ENCODE measurements around the gene COX7A1. TPM values are rescaled to one million over a fixed set of nuclear protein-coding genes. Genes with fewer than 3 reads are reported as not detected.

The COX7A1 gene
- total RNA-seq, 2 donors from 2014 or later: 6.3 to 41.0 TPM

DNA sequence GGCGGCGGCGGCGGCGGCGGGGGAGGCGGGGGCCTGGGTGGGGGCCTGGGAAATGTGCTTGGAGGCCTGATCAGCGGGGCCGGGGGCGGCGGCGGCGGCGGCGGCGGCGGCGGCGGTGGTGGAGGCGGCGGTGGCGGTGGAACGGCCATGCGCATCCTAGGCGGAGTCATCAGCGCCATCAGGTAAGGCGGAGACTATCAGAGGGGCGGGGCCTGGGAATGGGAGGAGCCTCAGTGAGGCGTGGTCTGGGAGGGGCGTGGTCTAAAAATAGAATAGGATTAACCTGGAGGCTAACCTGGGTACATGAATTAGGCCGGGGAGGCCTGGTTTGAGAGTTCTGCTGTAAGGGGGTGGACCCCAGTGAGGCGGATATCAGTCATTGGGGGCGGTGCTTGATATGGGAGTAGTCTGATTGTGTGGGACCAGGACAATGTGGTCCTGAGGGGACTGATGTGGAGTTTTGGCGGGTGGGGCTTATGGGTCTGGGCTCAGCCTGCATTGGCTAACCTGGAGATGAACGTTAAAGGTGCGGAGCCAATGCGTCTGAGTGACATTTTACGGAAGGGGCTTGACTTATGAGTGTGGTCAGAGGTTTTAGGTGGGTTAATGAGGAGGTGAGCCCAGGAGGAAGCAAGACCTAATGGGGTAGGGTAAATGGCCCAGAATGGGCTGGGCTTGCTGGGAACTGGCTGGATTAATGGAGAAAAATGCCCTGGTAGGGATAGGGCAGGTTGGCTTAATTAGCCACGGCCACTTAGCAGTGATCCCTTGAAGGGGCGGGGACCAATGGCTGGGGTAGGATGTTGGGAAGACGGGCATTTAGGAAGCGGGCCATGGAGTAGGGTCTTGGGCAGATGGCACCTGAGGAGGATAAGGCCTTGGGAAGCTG, 11.0 kb downstream of the COX7A1 start:
- Histone ChIP-seq H3K4me3 (peak overlapping the region; percentile 84), H3K9me3 (no peaks in the 10 kb centered on the region), H3K36me3 (peaks cover 35% of the 10 kb centered on the region), H3K27me3 (replicated peaks; ENCODE audit: insufficient read depth) (no peaks in the 10 kb centered on the region), H3K27ac (peak overlapping the region; percentile 95 to 99), H3K4me1 (ENCODE audit: control insufficient read depth in 1 of 2, low read depth in 2 of 2) (peaks cover 16 to 28% of the 10 kb centered on the region in 2 donors)
- ATAC-seq (ENCODE audit: insufficient number of reproducible peaks, low FRiP score, low read depth): peak; percentile 48
- peak; percentile 53 for DNase-seq (ENCODE audit: low spot score)
- TF ChIP-seq, protein P1, sequence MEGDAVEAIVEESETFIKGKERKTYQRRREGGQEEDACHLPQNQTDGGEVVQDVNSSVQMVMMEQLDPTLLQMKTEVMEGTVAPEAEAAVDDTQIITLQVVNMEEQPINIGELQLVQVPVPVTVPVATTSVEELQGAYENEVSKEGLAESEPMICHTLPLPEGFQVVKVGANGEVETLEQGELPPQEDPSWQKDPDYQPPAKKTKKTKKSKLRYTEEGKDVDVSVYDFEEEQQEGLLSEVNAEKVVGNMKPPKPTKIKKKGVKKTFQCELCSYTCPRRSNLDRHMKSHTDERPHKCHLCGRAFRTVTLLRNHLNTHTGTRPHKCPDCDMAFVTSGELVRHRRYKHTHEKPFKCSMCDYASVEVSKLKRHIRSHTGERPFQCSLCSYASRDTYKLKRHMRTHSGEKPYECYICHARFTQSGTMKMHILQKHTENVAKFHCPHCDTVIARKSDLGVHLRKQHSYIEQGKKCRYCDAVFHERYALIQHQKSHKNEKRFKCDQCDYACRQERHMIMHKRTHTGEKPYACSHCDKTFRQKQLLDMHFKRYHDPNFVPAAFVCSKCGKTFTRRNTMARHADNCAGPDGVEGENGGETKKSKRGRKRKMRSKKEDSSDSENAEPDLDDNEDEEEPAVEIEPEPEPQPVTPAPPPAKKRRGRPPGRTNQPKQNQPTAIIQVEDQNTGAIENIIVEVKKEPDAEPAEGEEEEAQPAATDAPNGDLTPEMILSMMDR (IDR thresholded peaks at IDR 0.05): no peak

DNA sequence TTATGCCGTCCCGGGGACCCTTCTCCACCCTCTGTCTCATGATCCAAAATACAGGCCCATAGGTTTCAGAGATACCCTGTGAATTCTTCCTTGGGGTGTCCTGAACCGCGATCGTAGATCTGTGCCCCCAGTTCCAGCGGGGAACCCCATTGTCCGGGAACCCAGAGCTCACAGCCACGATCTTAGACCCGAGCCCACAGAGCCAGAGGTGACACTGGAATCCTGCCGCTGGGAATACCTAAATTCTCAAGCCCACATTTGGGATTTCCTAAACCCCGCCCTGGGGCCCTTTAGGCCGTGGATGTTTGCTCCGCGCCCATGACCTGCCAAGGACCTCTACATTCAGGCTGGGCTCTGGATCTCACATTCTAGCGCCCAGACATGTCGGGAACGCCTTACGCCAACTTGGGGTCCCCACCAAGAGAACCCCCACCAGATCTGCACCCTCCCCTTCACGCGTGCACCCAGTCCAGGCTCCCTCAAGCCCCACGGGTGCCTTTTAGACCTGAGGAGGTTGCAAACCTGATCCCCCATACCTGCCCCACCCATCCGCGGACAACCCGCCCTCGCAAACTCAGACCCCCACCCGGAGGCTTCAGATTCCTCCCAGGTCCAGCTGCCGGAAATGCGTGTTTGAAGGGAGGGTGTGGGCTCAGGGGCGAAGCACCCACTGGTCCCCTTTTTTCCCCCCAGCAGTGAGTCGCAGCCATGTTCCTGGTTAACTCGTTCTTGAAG, 11.8 kb downstream of the COX7A1 start:
- Histone ChIP-seq H3K27ac (peak overlapping the region; percentile 95 to 99), H3K9me3 (no peaks in the 10 kb centered on the region), H3K36me3 (peaks cover 27% of the 10 kb centered on the region), H3K27me3 (replicated peaks; ENCODE audit: insufficient read depth) (no peaks in the 10 kb centered on the region), H3K4me1 (ENCODE audit: control insufficient read depth in 1 of 2, low read depth in 2 of 2) (peaks cover 19 to 34% of the 10 kb centered on the region in 2 donors), H3K4me3 (peak overlapping the region; percentile 84)
- no peak for ATAC-seq (ENCODE audit: insufficient number of reproducible peaks, low FRiP score, low read depth)
- no peak for DNase-seq (ENCODE audit: low spot score)
- TF ChIP-seq, protein P1 (IDR thresholded peaks at IDR 0.05): no peak

DNA sequence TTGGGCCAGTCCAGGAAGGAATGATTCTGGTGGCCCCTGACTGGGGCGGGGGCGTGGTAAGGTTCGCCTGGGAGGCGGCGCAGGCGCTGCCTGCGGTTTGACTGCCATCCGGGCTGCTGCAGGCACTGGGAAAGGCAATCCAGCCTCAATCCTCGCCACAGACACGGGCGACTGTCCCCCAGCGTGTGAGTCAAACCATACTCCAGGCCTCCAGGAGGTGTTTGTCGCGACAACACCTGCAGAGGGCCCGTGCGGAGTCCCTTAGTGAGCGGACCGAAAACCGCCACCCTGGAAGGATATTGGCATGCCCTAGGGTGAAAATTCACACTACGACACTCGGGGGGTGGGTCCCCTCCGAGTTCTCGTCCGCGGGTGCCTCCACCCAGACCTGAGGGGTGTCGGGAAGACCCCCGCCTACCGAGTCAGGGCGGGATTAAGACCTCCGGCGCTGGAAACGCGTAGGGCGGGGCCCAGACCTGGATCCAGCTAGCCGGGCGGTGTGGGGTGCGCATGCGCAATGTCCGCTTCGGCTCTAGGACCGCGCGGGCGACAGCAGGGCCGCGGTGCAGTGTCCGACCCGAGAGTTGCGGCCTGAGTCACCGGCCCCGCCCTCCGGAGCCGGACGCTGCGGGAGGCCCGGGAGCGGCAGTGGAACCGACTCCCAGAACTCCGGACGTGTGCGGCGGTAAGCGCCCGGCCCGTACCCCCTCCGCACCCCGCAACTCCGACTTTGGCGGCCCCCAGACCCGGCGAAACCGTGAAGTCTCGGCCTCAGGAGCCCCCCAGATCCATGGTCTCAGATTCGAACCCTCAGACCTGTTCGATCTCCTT, 12.6 kb downstream of the COX7A1 start, which contains the start of gene CAPNS1:
Gene CAPNS1, plus strand, starts transcription at position 594 of the 831 bp plus-strand sequence. CDS start 946 bp downstream, outside the sequence.
- peak within 1 kb of the TSS; percentile 95 to 99 for H3K27ac ChIP-seq
- H3K9me3 ChIP-seq: no peaks in the 10 kb centered on the region
- H3K27me3 ChIP-seq (replicated peaks; ENCODE audit: insufficient read depth): no peaks in the 10 kb centered on the region
- peaks cover 19% of the 10 kb centered on the region for H3K36me3 ChIP-seq
- H3K4me1 ChIP-seq (ENCODE audit: control insufficient read depth in 1 of 2, low read depth in 2 of 2): peaks cover 19 to 34% of the 10 kb centered on the region in 2 donors
- ATAC-seq (ENCODE audit: insufficient number of reproducible peaks, low FRiP score, low read depth): peak; percentile 67
- DNase-seq (ENCODE audit: low spot score): peak; percentile 85
- TF ChIP-seq, protein P1 (IDR thresholded peaks at IDR 0.05): peak; percentile 19
- peak within 1 kb of the TSS; percentile 84 for H3K4me3 ChIP-seq

DNA sequence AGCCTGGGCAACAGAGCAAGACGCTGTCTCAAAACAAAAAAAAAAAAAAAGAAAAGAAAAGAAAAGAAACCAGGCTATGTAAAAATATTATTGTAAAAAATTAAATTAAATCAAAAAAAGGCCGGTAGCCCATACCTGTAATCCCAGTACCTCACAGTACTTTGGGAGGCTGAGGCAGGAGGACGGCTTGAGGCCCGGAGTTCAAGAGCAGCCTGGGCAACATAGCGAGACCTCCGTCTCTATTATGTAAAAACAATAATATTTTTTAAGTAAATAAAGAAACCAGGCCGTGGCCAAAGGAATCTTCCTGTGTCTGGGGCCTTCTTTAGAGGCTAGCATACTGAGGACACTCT, 13.2 kb downstream of the COX7A1 start:
- TF ChIP-seq, protein P1 (IDR thresholded peaks at IDR 0.05): no peak
- peaks cover 19 to 34% of the 10 kb centered on the region in 2 donors for H3K4me1 ChIP-seq (ENCODE audit: control insufficient read depth in 1 of 2, low read depth in 2 of 2)

More for the DNA sequence above, 13.2 kb downstream of the COX7A1 start:
- Histone ChIP-seq H3K27me3 (replicated peaks; ENCODE audit: insufficient read depth) (no peaks in the 10 kb centered on the region), H3K27ac (peak overlapping the region; percentile 95 to 99), H3K4me3 (peak overlapping the region; percentile 84), H3K9me3 (no peaks in the 10 kb centered on the region), H3K36me3 (peaks cover 13% of the 10 kb centered on the region)
- DNase-seq (ENCODE audit: low spot score) (no peak), ATAC-seq (ENCODE audit: insufficient number of reproducible peaks, low FRiP score, low read depth) (no peak)
